ENCODE measurements around the gene PCSK4.
"Not testable (repeated sequence)": the region's sequence is repeated elsewhere in the genome, so short reads cannot be mapped to it uniquely, and the experiment has no call there.

The PCSK4 gene

DNA sequence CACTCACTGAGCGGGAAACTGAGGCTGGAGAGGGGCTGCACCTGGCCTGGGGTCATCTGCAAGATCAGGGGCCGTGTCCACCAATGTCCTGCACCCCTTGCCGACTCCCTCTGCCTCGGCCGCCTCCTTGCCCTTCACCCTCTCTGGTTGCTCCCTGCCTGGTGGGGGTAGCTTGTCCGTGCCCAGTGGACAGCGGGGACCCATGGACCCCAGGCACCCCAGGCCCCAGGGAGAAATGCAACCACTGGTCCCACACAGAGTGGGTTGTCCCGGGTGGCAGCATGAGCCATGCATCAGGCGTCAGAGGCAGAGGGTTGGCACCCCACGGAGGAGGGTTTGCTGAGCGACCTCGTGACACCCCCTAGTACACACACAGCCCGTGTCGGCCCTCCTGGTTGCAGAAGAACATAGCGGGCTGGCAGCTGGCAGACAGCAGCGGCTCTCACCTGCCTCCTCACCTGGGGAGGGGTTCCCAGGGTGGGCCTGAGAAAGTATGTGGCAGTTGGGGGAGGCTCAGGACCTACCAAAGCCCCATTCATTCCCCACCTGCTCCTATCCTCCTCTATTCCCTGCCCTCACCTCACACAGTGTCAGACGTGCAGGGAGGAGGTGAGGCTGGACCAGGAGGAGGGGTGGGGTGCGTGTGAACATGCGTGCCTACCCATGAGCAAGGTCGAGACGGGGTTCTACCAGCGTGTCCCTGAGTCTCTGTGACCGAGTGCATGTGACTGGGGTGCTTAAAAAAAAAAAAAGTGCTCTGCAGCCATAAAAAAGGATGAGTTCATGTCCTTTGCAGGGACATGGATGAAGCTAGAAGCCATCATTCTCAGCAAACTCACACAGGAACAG is 14.0 kb upstream of the PCSK4 start:
- no peak for DNase-seq

DNA sequence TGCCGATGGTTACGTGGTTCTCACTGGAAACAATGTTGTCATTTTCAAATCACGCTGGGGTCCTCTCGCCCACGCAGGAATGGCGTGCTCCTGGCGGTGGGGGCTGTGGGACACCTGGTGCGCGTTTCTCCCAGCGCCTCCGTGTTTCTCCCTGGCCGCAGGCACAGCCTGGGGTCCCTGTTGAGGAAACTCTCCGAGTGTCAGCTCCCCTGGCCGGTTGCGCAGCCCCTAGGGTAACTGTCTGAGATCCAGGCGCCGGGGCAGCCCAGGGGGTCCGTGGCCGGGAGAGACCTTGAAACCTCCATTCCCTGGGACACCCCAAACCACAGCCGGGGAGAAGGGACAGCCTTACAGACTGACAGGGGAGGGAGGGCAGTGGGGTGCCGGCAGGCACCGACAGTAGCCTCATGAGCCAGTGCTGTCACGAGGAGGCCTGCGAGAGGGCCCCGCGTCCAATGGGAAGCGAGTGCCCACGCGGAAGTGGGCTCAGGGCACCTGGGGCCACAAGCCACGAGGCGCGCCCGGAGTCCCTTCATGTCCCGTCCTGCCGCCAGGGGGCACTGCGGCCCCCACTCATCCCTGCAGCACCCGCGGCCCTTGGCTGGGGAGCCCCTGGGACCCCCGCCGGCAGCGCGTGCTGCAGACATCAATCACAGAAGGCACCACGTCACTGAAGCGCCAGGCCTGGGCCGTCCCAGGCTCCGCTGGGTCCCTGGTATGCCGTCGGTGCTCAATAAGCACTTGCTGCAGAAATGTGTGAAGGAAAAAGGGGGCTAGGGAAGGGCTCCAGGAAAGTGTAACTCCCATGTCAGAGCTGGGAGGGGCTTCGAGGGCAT is 13.2 kb upstream of the PCSK4 start:
- peak; percentile 73 for DNase-seq

DNA sequence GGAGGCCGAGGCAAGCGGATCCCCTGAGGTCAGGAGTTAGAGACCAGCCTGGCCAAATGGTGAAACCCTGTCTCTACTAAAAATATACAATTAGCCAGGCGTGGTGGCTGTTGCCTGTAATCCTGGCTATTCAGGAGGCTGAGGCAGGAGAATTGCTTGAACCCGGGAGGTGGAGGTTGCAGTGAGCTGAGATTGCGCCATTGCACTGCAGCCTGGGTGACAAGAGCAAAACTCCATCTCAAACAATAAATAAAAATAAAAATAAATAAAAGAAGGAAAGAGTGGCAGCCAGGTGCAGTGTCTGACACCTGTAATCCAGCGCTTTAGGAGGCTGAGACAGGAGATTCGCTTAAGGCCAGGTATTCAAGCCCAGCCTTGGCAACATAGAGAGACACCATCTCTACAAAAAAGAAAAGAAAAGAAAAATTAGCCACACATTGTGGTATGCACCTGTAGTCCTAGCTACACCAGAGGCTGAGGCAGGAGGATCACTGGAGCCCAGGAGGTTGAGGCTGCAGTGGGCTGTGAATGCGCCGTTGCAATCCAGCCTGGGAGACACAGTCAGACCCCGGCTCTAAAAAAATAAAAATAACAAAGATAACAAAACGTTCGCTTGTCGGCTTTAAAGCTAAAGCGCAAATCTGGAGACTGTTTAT is 12.4 kb upstream of the PCSK4 start:
- no peak for DNase-seq

GRCh38 chr19:1501200-1501595 is 11.0 kb upstream of the PCSK4 start:
- no peak for DNase-seq

DNA sequence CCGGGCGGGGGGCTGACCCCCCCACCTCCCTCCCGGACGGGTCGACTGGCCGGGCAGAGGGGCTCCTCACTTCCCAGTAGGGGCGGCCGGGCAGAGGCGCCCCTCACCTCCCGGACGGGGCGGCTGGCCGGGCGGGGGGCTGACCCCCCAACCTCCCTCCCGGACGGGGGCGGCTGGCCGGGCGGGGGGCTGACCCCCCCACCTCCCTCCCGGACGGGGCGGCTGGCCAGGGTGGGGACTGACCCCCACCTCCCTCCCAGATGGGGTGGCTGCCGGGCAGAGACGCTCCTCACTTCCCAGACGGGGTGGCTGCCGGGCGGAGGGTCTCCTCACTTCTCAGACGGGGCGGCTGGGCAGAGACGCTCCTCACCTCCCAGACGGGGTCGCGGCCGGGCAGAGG is 9.1 kb upstream of the PCSK4 start:
- not testable (repeated sequence) for DNase-seq

DNA sequence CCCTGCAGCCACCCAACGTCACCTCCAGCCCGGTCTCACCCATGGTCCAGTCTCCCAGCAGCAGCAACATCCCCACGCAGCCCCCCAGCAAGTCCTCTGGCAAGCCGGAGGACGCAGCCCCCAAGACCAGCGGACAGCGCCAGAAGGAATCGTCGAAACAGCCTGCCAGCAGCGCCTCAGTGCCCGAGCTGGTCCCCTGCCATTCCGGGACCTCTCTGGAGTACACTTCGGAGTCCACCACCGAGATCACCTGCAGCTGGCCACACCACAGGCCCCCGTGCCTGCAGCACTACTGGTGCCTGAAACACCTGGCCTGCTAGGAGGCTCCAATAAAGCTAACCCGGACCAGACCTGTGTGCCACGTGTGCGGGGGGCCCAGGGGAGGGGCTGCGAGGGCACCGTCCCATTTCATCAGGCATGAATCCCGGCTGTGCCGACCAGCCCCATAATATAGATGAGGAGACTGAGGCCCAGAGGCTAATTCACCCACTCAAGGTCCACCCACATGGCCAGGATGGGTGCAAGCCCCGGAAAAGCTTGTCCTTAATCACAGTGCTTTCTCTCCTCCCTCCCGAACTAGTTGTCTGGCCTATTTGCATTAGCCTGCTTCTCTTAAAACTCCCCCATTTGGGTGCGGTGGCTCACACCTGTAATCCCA is 7.6 kb upstream of the PCSK4 start:
- DNase-seq, result no peak

- DNase-seq, result no peak
Measured at GRCh38 chr19:1496714-1497577, 6.8 kb upstream of the PCSK4 start.

DNA sequence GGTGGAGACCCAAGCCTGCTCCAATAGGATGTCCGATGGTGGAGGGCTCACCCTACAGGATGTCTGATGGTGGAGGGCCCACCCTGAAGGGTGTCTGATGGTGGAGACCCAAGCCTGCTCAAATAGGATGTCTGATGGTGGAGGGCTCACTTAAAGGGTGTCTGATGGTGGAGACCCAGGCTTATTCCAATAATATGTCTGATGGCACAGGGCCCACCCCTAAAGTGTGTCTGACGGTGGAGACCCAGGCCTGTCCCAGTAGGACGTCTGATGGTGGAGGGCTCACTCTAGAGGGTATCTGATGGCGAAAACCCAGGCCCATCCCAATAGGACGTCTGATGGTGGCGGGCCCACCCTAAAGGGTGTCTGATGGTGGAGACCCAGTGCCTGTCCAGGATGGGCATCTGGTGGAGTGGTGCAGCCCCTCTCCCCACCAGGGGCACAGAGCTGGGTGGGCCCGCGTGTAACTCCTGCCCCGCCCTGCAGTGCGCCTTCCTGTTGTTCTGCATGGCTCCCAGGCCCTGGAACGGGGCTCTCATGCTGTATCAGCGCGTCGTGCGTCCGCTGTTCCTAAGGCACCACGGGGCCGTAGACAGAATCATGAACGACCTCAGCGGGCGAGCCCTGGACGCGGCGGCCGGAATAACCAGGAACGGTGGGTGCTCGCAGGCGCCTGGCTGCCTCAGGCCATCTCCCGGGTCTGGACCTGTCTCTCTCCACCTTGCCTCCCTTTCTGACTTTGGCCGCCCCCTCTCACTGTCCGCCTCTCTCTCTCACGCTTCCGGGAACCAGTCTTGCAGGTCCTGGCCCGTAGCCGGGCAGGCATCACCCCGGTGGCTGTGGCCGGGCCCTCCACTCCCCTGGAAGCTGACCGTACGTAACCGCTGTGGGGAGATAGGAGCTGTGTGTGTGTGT is 5.9 kb upstream of the PCSK4 start:
- DNase-seq, result no peak

DNA sequence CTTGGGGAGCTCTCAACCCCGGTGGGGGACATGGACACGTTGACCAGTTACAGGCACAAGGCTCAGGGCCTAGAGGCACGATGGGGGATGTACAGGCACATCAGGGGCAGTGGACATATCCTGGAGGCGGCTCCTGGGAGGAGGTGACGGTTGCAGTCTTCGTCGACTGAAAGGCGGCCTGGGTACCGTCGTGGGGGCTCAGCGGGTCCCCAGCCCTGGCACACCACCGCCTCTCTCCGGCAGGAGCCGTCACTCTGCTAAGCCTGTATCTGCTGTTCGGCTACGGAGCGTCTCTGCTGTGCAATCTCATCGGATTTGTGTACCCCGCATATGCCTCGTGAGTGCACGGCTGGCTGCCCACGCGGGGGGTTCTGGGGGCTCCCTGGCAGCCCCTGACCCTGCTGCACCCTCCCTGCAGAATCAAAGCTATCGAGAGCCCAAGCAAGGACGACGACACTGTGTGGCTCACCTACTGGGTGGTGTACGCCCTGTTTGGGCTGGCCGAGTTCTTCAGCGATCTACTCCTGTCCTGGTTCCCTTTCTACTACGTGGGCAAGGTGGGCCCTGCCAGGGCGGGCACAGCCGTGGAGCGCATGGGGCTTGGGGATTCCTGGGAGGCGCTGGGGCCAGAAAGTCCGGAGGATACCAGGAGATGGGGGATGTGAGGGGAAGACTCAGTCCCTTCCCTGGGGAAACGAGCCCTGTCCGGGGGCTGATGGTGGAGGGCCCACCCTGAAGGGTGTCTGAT is 5.1 kb upstream of the PCSK4 start:
- no peak for DNase-seq

GRCh38 chr19:1494115-1494815 is 4.1 kb upstream of the PCSK4 start:
- DNase-seq, result no peak

DNA sequence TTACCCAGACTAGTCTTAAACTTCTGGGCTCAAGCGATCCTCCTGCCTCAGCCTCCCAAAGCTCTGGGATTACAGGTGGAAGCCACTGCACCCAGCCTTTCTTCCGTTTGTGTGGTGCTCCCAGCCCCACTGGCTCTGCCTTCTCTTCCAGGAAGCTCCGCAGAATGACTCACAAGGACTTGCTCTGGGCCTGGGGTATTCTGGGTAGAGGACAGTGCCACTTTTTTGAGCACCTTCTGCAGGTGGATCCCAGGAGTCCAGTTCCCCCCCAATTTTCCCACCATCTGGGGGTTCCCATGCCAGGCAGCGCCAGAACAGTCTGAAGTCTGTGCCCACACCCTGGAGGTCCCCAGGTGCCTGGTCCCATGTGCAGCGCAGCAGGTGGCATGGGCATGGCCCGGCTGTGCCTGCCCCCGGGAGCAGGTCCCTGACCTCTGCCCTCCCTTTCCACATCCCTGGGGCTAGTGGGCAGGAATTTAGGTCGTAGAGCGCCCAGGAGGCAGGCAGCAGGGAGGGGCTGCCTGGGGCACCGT is 2.4 kb upstream of the PCSK4 start:
- DNase-seq, result no peak

- DNase-seq, result no peak
Measured at GRCh38 chr19:1491849-1492170, 1.7 kb upstream of the PCSK4 start.

DNA sequence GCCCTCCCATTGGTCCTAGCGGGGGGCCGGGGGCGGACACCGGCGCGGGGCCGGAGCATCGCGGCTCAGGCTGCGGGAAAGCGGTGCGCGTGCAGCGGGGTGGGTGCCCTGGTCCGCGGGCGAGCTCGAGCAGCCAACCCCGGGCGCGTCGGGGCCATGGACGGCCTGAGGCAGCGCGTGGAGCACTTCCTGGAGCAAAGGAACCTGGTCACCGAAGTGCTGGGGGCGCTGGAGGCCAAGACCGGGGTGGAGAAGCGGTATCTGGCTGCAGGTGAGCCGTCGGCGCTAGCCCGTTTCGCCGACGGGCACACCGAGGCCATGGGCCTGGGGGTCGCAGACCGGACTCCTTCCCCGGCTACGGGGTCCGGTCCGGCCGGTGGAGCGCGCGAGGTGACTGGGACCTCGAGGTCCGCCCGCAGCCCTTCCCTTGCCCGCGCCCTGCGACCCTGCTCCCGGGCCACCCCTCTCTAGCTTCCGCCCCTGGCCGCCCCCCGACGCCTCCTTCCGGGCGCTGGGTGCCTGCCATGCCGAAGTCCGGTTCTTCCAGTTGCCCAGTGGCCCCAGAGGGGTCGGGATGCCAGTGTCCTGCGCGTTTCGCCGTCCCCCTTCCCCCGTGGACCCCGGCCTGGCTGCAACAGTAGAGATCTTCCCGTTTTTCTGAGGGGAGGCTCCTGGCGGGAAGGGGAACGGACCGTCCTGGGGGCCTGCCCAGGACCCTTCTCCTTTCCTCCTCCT is 1.1 kb upstream of the PCSK4 start, which contains the start of gene REEP6:
Gene REEP6 (plus strand): TSS at position 68 of the 735 bp plus-strand sequence. CDS start 89 bp downstream, at position 157.
- no peak for DNase-seq

- no peak for DNase-seq
Measured at GRCh38 chr19:1489463-1490310, 463 bp downstream of the PCSK4 start.

GRCh38 chr19:1488282-1488601 is 1.9 kb downstream of the PCSK4 start:
- no peak for DNase-seq

DNA sequence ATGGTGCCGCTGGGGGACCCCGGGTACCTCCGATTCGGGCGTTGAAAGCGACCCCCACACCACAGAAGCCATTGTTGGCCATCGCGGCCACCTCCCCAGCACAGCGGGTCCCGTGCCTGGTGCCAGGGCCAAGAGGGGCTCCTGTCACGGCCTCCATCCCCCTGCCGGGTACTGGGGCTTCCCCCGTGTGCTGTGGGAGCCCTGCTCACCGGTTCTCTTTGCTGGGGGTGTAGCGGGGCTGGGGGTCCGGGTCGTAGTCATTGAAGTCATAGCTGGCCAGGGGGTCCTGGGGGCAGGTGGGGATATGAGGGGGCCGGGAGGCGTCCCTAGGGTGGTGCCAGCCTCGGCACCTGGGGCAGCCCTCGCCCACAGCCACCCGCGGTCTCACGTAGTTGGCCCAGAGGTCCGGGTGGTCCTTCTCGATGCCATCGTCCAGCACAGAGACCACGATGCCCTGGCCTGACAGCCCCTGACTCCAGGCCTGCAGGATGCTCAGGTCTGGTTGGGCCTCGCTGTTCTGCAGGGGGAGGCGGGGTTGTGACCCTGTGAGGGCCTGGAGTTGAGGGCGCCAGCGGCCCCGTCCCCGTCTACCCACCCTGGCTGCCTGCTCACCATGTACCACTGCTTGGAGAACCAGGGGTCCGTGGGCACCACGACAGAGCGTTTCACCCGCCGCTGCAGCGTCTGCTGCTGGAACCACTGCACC is 2.4 kb downstream of the PCSK4 start:
- no peak for DNase-seq

Measured in activated CD4-positive, CD25-positive, alpha-beta regulatory T cell treated with anti-CD3 and anti-CD28 coated beads, Interleukin-2, amount 50 U/mL, for 72 hours (primary cell).